ENCODE results near the gene ADAMTS4.
"Not testable (repeated sequence)": the region's sequence is repeated elsewhere in the genome, so short reads cannot be mapped to it uniquely, and the experiment has no call there.

ADAMTS4 gene

GRCh38 chr1:161198897-161199431 lies at the start of gene ADAMTS4:
Gene ADAMTS4, minus strand, starts transcription at chr1:161199054. Its CDS starts 427 bp downstream, at chr1:161198627.
- peak; percentile 96 for DNase-seq (ENCODE audit: low spot score)

GRCh38 chr1:161244888-161245287 lies 46.0 kb upstream of the ADAMTS4 start:
- no peak for DNase-seq (ENCODE audit: low spot score)

- no peak for DNase-seq (ENCODE audit: low spot score)
Observed at GRCh38 chr1:161242313-161242712, 43.5 kb upstream of the ADAMTS4 start.

GRCh38 chr1:161241682-161242081 lies 42.8 kb upstream of the ADAMTS4 start:
- DNase-seq (ENCODE audit: low spot score): no peak

- DNase-seq (ENCODE audit: low spot score): no peak
Observed at GRCh38 chr1:161238039-161238473, 39.2 kb upstream of the ADAMTS4 start, which contains the start of gene NR1I3. Gene NR1I3, minus strand, starts transcription at chr1:161238203. Its CDS starts 1,638 bp downstream, at chr1:161236565.

GRCh38 chr1:161235957-161236775 lies 37.3 kb upstream of the ADAMTS4 start:
- DNase-seq (ENCODE audit: low spot score): no peak

- no peak for DNase-seq (ENCODE audit: low spot score)
Observed at GRCh38 chr1:161233102-161233501, 34.2 kb upstream of the ADAMTS4 start.

GRCh38 chr1:161230762-161231161 lies 31.9 kb upstream of the ADAMTS4 start:
- no peak for DNase-seq (ENCODE audit: low spot score)

- DNase-seq (ENCODE audit: low spot score): no peak
Observed at GRCh38 chr1:161229896-161230295, 31.0 kb upstream of the ADAMTS4 start.

- DNase-seq (ENCODE audit: low spot score): no peak
Observed at GRCh38 chr1:161228032-161228431, 29.2 kb upstream of the ADAMTS4 start.

GRCh38 chr1:161227196-161227871 lies 28.5 kb upstream of the ADAMTS4 start:
- peak; percentile 68 for DNase-seq (ENCODE audit: low spot score)

- DNase-seq (ENCODE audit: low spot score): no peak
Observed at GRCh38 chr1:161226759-161227158, 27.9 kb upstream of the ADAMTS4 start.

GRCh38 chr1:161226320-161226711 lies 27.5 kb upstream of the ADAMTS4 start:
- no peak for DNase-seq (ENCODE audit: low spot score)

- peak; percentile 95 for DNase-seq (ENCODE audit: low spot score)
Observed at GRCh38 chr1:161225534-161226319, 26.9 kb upstream of the ADAMTS4 start, which contains the start of gene TOMM40L. Gene TOMM40L, plus strand, starts transcription at chr1:161226060. Its CDS starts 430 bp downstream, at chr1:161226490.

GRCh38 chr1:161225178-161225533 lies 26.3 kb upstream of the ADAMTS4 start:
- DNase-seq (ENCODE audit: low spot score): no peak

GRCh38 chr1:161224695-161225087 lies 25.8 kb upstream of the ADAMTS4 start:
- DNase-seq (ENCODE audit: low spot score): not testable (repeated sequence)

- no peak for DNase-seq (ENCODE audit: low spot score)
Observed at GRCh38 chr1:161223805-161224694, 25.2 kb upstream of the ADAMTS4 start.

GRCh38 chr1:161222175-161223019 lies 23.5 kb upstream of the ADAMTS4 start:
- no peak for DNase-seq (ENCODE audit: low spot score)

GRCh38 chr1:161220002-161220401 lies 21.1 kb upstream of the ADAMTS4 start:
- no peak for DNase-seq (ENCODE audit: low spot score)
